Measurements from ENCODE around the gene ZNF768. TPM values are rescaled to one million over a fixed set of nuclear protein-coding genes. Genes with fewer than 3 reads are reported as not detected.
A peak's percentile ranks its signal among the peaks of the same experiment; 100 is the strongest.

Gene ZNF768
- total and polyA plus RNA-seq, 7 donors = 49.0 to 125 (median 60.4) TPM

DNA sequence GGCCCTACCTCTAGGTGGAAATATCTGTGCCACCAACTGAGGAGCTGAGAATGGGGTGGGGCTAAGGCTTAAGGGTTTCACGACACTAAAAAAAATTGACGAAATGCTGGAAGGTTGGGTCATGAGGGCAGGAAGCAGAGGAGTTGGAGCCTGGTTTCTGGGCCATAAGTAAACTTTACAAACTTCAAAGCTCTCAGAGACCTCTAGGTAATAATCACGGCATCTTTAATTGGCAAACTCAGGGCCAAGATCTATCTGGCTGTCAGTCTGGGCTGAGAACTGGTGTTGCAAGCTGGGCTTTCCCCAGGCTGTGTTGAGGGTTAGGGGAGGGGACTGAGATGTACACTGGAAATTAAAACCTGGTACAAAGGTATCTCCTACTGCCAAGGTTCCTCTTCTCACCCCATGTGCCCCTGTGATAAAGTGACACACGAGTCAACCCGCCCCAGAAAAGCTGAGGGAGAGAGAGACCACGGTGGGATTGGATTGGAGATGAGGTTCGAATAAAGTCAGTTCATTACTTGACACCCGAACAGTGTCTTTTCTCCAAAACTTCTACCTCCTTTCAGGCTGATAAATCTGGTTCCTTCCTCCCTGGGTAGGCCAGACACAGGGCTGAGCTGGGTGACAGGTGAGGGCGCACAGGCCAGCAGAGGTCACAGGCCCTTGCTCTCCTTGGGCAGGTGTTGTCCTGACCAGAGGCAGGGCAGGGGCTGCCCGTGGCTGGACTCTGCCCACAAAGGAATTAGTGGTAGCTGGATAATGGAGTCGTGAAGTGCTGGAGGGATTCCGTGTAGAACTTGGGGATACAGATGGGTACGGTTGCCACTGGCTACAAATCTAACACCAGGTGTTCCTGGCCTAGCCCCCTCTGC lies 4.0 kb upstream of the ZNF768 start:
- TF ChIP-seq, protein P1, sequence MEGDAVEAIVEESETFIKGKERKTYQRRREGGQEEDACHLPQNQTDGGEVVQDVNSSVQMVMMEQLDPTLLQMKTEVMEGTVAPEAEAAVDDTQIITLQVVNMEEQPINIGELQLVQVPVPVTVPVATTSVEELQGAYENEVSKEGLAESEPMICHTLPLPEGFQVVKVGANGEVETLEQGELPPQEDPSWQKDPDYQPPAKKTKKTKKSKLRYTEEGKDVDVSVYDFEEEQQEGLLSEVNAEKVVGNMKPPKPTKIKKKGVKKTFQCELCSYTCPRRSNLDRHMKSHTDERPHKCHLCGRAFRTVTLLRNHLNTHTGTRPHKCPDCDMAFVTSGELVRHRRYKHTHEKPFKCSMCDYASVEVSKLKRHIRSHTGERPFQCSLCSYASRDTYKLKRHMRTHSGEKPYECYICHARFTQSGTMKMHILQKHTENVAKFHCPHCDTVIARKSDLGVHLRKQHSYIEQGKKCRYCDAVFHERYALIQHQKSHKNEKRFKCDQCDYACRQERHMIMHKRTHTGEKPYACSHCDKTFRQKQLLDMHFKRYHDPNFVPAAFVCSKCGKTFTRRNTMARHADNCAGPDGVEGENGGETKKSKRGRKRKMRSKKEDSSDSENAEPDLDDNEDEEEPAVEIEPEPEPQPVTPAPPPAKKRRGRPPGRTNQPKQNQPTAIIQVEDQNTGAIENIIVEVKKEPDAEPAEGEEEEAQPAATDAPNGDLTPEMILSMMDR (IDR thresholded peaks at IDR 0.05) = no peak
- Histone ChIP-seq H3K4me1 (peaks cover 20% of the 10 kb centered on the region), H3K27me3 (ENCODE audit: insufficient read depth in 3 of 3, low read length in 2 of 3) (no peaks in the 10 kb centered on the region), H3K36me3 (ENCODE audit: insufficient read depth in 1 of 2, low read depth in 1 of 2) (peaks cover 4 to 32% of the 10 kb centered on the region in 2 donors), H3K27ac (no peak overlapping the region), H3K9me3 (no peaks in the 10 kb centered on the region), H3K4me3 (no peak overlapping the region)
- WGBS, 3 donors = 68 to 82% (median 74%) methylated on average over 13 of the region's 13 CpGs
- ATAC-seq (no peak), DNase-seq (no peak)
- intact Hi-C loops (cut with DNase I) = loop anchor here in 1 of 2 donors (10.0 kb wide), 1 partner anchor 104 kb away; no protein-coding TSS in a partner anchor

DNA sequence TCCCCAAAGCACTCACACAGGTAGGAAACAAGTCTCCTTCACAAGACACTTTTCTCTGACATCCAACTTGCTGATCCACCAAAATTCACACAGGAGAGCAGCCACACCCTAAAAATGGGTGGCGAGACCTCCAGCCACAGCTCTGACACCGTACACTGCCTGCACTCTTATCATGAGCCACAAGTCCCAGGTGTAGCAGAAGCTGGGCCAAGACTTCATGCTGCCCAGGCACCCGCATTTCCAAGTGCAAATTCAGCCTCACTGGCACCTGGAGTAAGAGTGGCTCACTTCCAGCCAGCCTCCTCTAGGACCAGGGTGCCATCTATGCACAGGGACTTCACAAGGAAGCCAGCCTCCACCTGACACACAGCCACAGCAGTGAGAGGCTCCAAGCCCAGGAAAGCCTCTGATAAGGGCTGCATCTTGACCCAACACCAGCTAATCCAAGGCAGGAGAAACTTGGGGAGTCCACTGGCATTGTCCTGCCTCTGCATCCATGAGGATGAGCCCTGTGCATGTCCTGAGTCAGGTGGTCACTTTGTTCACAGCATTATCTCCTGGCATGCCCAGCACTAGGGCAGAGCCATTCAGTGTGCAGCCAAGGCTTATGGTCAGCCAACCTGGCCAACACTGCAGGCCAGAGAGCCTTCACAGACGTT lies 2.6 kb upstream of the ZNF768 start:
- peaks cover 4 to 40% of the 10 kb centered on the region in 2 donors for H3K36me3 ChIP-seq (ENCODE audit: insufficient read depth in 1 of 2, low read depth in 1 of 2)
- peak in 1 of 2 donors; percentile 49 for DNase-seq
- TF ChIP-seq, protein P1 (IDR thresholded peaks at IDR 0.05) = no peak
- no peaks in the 10 kb centered on the region for H3K27me3 ChIP-seq (ENCODE audit: insufficient read depth in 3 of 3, low read length in 2 of 3)
- peaks cover 25% of the 10 kb centered on the region for H3K4me1 ChIP-seq
- no peak overlapping the region for H3K4me3 ChIP-seq
- 61 to 74% (median 62%) methylated on average over 4 of the region's 4 CpGs for WGBS, 3 donors
- peak overlapping the region; percentile 27 for H3K27ac ChIP-seq
- intact Hi-C loops (cut with DNase I) = loop anchor here (5.0 kb wide), 3 partner anchors 43 to 128 kb away; partner anchors contain the start of genes FBRS (in 1 of the 2), SEPHS2 (in 1 of the 2) and ZNF688 (in 1 of the 2)
- no peaks in the 10 kb centered on the region for H3K9me3 ChIP-seq
- ATAC-seq = no peak

DNA sequence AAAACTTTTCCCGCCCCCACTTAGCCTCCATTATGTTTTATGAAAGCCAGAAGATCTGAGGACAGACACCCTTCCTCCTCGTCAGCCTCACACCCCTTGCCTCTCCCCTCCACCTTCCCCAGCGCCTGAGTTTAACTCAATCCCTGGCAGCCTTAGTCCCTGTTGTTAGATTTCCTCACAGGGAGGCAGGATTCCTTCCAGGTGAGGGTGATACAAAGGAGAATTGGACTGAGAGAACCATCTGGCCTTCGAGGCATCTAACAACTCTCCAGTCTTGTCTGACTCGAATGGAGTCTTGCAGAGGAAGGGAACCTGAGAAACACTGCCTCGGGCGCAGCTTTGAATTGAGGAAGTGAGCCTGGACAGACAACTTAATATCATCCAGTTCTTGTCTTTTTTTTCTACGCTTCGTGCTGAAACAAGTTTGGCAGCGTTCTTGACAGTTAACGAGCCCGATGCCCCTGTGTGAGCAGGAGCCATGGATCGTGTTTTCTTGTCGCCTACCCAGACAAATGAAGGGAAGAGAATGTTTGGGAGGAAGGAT lies 1.3 kb upstream of the ZNF768 start:
- peak in 1 of 2 donors; percentile 40 for DNase-seq
- TF ChIP-seq, protein P1 (IDR thresholded peaks at IDR 0.05) = no peak
- Histone ChIP-seq H3K4me1 (peaks cover 17% of the 10 kb centered on the region), H3K36me3 (ENCODE audit: insufficient read depth in 1 of 2, low read depth in 1 of 2) (peaks cover 4 to 35% of the 10 kb centered on the region in 2 donors), H3K27ac (peak overlapping the region; percentile 99), H3K4me3 (peak overlapping the region; percentile 93), H3K9me3 (no peaks in the 10 kb centered on the region), H3K27me3 (ENCODE audit: insufficient read depth in 3 of 3, low read length in 2 of 3) (no peaks in the 10 kb centered on the region)
- no peak for ATAC-seq
- intact Hi-C loops (cut with DNase I) = loop anchor here (1.0 to 5.0 kb wide), 4 partner anchors 45 to 130 kb away; partner anchors contain the start of genes SEPHS2 (in 2 of the 2), FBRS (in 1 of the 2) and ZNF688 (in 1 of the 2)
- 24 to 28% (median 25%) methylated on average over 14 of the region's 14 CpGs for WGBS, 3 donors

DNA sequence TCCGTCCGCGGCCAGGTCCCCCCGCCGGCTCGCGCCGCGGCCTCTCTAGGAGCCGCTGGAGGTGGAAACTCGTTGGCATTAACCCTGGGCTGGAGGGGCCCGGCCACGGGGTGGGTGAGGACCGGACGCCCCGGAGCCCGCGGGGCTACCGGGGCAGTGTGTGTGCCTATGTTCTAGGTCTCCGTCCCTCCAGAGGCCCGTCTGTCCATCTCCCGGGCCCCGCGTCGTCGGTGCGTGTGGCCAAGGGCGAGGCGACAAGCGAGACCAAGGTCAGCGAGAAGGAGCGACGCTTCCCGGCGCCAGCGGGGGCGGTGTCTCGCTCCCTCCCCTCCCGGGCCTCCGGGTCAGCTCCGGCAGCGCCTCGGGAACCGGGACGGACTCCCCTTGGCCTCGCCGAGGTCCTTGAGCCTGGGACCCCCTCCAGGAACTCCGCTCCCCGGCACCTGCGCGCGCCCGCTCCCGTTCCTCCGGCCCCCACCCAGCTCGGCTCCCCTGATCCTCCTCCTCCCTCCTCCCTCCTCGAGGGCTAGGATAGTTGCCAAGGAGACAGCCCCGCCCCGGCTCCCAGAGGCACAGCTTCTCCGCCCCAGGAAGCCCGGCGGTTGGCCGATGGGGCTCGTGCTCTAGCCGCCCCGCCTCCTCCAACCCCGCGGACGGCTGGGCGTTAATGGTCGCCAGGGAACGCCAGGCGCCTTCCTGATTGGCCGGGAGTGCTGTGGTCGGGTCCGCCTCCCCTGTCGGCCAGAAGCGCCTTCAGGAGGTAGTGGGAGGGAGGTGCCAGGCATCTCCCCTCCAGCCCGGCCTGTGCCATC lies 663 bp upstream of the ZNF768 start:
- H3K9me3 ChIP-seq = no peaks in the 10 kb centered on the region
- intact Hi-C loops (cut with DNase I) = loop anchor here (1.0 to 5.0 kb wide), 4 partner anchors 45 to 130 kb away; partner anchors contain the start of genes SEPHS2 (in 2 of the 2), FBRS (in 1 of the 2) and ZNF688 (in 1 of the 2)
- ATAC-seq = peak; percentile 91 to 93 (median 92)
- H3K27me3 ChIP-seq (ENCODE audit: insufficient read depth in 3 of 3, low read length in 2 of 3) = no peaks in the 10 kb centered on the region
- peak overlapping the region; percentile 99 for H3K27ac ChIP-seq
- H3K4me3 ChIP-seq = peak overlapping the region; percentile 93
- DNase-seq = peak; percentile 99
- H3K36me3 ChIP-seq (ENCODE audit: insufficient read depth in 1 of 2, low read depth in 1 of 2) = peaks cover 4 to 28% of the 10 kb centered on the region in 2 donors
- 0 to 1% (median 1%) methylated on average over 61 to 79 of the region's 79 CpGs for WGBS, 3 donors
- peaks cover 17% of the 10 kb centered on the region for H3K4me1 ChIP-seq
- TF ChIP-seq, protein P1 (IDR thresholded peaks at IDR 0.05) = peak; percentile 32
